ENCODE measurements around the gene FOXO3.

DNA sequence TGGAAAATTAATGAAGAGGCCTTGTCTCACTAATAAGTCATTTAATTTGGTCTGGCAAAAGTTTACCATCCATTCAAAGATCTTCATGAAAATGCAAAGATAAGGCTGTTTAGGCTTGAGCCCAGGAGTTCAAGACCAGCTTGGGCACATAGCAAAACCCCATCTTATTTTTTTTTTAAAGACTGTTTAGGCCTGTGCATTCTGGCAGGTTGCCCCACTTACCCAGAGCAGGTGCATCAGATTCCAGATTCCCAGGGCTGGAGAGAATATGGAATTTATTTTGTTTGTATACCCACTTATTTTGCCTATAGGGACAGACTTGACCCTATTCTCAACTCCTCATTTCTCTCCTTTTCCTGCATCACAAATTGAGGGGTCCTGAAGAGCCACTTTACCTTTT, 5.7 kb downstream of the FOXO3 start:
- TF ChIP-seq CTCF (IDR thresholded peaks at IDR 0.05) (no peak), JUND (IDR thresholded peaks at IDR 0.05) (no peak), SMC3 (IDR thresholded peaks at IDR 0.05; ENCODE audit: low read depth, low read length) (no peak), IRF3 (IDR thresholded peaks at IDR 0.05; ENCODE audit: low read depth, low read length) (no peak), NRF1 (IDR thresholded peaks at IDR 0.05; ENCODE audit: low read depth, low read length) (no peak), USF2 (IDR thresholded peaks at IDR 0.05; ENCODE audit: borderline replicate concordance, low read depth, low read length) (no peak), POLR2AphosphoS5 (IDR thresholded peaks at IDR 0.05; ENCODE audit: low read depth, low read length) (no peak), YY1 (IDR thresholded peaks at IDR 0.05; ENCODE audit: low read depth) (no peak), TEAD4 (IDR thresholded peaks at IDR 0.05; ENCODE audit: borderline replicate concordance, insufficient read depth) (no peak), EP300 (IDR thresholded peaks at IDR 0.05; ENCODE audit: borderline replicate concordance in 1 of 2, low read depth in 1 of 2, low read length in 1 of 2) (no peak), CHD2 (IDR thresholded peaks at IDR 0.05; ENCODE audit: low read length, partially characterized antibody) (no peak), REST (IDR thresholded peaks at IDR 0.05; ENCODE audit: low read depth, low read length) (no peak), TAF1 (IDR thresholded peaks at IDR 0.05; ENCODE audit: borderline replicate concordance, low read depth, low read length) (no peak)
- TF ChIP-seq, protein P1, sequence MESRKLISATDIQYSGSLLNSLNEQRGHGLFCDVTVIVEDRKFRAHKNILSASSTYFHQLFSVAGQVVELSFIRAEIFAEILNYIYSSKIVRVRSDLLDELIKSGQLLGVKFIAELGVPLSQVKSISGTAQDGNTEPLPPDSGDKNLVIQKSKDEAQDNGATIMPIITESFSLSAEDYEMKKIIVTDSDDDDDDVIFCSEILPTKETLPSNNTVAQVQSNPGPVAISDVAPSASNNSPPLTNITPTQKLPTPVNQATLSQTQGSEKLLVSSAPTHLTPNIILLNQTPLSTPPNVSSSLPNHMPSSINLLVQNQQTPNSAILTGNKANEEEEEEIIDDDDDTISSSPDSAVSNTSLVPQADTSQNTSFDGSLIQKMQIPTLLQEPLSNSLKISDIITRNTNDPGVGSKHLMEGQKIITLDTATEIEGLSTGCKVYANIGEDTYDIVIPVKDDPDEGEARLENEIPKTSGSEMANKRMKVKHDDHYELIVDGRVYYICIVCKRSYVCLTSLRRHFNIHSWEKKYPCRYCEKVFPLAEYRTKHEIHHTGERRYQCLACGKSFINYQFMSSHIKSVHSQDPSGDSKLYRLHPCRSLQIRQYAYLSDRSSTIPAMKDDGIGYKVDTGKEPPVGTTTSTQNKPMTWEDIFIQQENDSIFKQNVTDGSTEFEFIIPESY (IDR thresholded peaks at IDR 0.05; ENCODE audit: borderline replicate concordance, low read depth), result no peak

Measured in SK-N-SH (cell line).